Psoas muscle (tissue), 8 donors: ENCODE results near the gene RAB14. TPM values are rescaled to one million over a fixed set of nuclear protein-coding genes. Genes with fewer than 3 reads are reported as not detected.

Experiments used
- ATAC-seq, 4 donors: fragments of 200-7000 bp; cut with Tn5 transposase; one replicate each; pipeline ENCODE4 v1.9.1; 2020; ENCODE audit warnings: moderate library complexity in 3 of 4, mild to moderate bottlenecking in 2 of 4
- DNase-seq, 2 donors: peaks; one replicate each; pipeline ENCODE4 v3.0.0-alpha.2; 2020
- H3K27ac ChIP-seq: fragments of 200-600 bp; one replicate; pipeline ENCODE4 v1.8.0; 2022
- H3K27me3 ChIP-seq, 3 donors: fragments of 200-600 bp in 1 of 3; one replicate each; pipeline versions ENCODE4 v1.6.1 to v1.8.0; 2013 to 2022; ENCODE audit warnings: low read length in 2 of 3, mild to moderate bottlenecking in 2 of 3, moderate library complexity in 1 of 3; ENCODE audit not compliant: insufficient read depth in 3 of 3
- H3K36me3 ChIP-seq, 2 donors: fragments of 200-600 bp in 1 of 2; one replicate each; pipeline versions ENCODE4 v1.6.1 to v1.8.0; 2013 to 2022; ENCODE audit warnings: low read depth in 1 of 2, mild to moderate bottlenecking in 1 of 2, moderate library complexity in 1 of 2; ENCODE audit not compliant: insufficient read depth in 1 of 2
- H3K4me1 ChIP-seq: fragments of 200-600 bp; one replicate; pipeline ENCODE4 v1.8.0; 2022
- H3K4me3 ChIP-seq: fragments of 200-600 bp; one replicate; pipeline ENCODE4 v1.8.0; 2022; ENCODE audit warnings: mild to moderate bottlenecking
- H3K9me3 ChIP-seq: fragments of 200-600 bp; one replicate; pipeline ENCODE4 v1.8.0; 2022
- CTCF ChIP-seq: fragments of 200-600 bp; IDR thresholded peaks from one replicate; pipeline ENCODE4 v1.8.0; 2022; ENCODE audit warnings: antibody characterized with exemption
- WGBS, 3 donors: extraction: QIAGEN DNeasy Blood & Tissue Kit; methylation state at CpG; one replicate each; pipeline versions ENCODE4 v1.1.6 to v1.1.7; 2013; 5-methylcytosine and 5-hydroxymethylcytosine counted together
- intact Hi-C, 2 donors: fragments of 100-400 bp; cut with DNase I; formaldehyde crosslinking; loops; one replicate each; pipeline versions ENCODE4 v1.11.0 to v1.14.2; 2022
- polyA plus RNA-seq, 3 donors: library from polyadenylated mRNA; stranded (reverse); fragments of 200-250 nt; gene quantifications; one replicate each; pipeline ENCODE4 v1.2.3, GENCODE V29; 2013
- total RNA-seq, 4 donors: library from RNA; stranded (reverse); fragmentation: NEBNext Ultra II Directional in 2 of 4; extraction: Animal tissue kit (Norgen Biotek cat#: 25700) in 2 of 4; gene quantifications; one replicate each; pipeline versions ENCODE4 v1.2.1 to v1.2.4, GENCODE V29; 2021 to 2023
- donor health status: healthy with polysubstance abuse.
- donor health status: DM: no; HTN: no; CAD: no; lungs with moderate emphysema.
- donor health status: Bipolar disorder and iron deficiency.
- donor health status: healthy.
- donor health status: DM: yes; HTN: yes; CAD: no.
- donor health status: DM: no; HTN: no; CAD: no.
- donor health status: DM: no; HTN: no; CAD: no.
- donor health status: DM: yes; HTN: yes; CAD: no.

RAB14 gene
- total and polyA plus RNA-seq, 7 donors: 17.6 to 51.5 (median 43.6) TPM

GRCh38 chr9:121221664-121222055, 20.0 kb upstream of the RAB14 start:
- ATAC-seq: no peak
- TF ChIP-seq CTCF: no peak

GRCh38 chr9:121220996-121221663, 19.5 kb upstream of the RAB14 start:
- intact Hi-C loops: no loop called here
- 68 to 72% (median 72%) methylated on average over 13 of the region's 13 CpGs for WGBS, 3 donors
- Histone ChIP-seq H3K27ac (no peak overlapping the region), H3K27me3 (peaks cover 0 to 2% (median 0%) of the 10 kb centered on the region in 3 donors), H3K9me3 (no peaks in the 10 kb centered on the region), H3K4me3 (no peak overlapping the region), H3K4me1 (no peaks in the 10 kb centered on the region), H3K36me3 (no peaks in the 10 kb centered on the region)
- DNase-seq: no peak
- no peak for TF ChIP-seq CTCF
- no peak for ATAC-seq

More at GRCh38 chr9:121221664-121222055, 20.0 kb upstream of the RAB14 start:
- peaks cover 0 to 2% (median 0%) of the 10 kb centered on the region in 3 donors for H3K27me3 ChIP-seq
- intact Hi-C loops: no loop called here
- no peak overlapping the region for H3K4me3 ChIP-seq
- H3K27ac ChIP-seq: no peak overlapping the region
- no peaks in the 10 kb centered on the region for H3K36me3 ChIP-seq
- H3K4me1 ChIP-seq: no peaks in the 10 kb centered on the region
- WGBS, 3 donors: 95 to 98% (median 98%) methylated on average over 2 of the region's 2 CpGs
- no peak for DNase-seq
- H3K9me3 ChIP-seq: no peaks in the 10 kb centered on the region

- WGBS, 3 donors: 93 to 97% (median 95%) methylated on average over 3 of the region's 3 CpGs
- ATAC-seq (no peak), DNase-seq (no peak)
- Histone ChIP-seq H3K9me3 (no peaks in the 10 kb centered on the region), H3K27ac (no peak overlapping the region), H3K4me1 (no peaks in the 10 kb centered on the region), H3K36me3 (no peaks in the 10 kb centered on the region), H3K4me3 (no peak overlapping the region), H3K27me3 (no peaks in the 10 kb centered on the region)
- intact Hi-C loops: no loop called here
- no peak for TF ChIP-seq CTCF
These were observed 17.9 kb upstream of the RAB14 start for GRCh38 chr9:121219530-121219929.

- DNase-seq (no peak), ATAC-seq (no peak)
- 95% methylated on average over 8 of the region's 8 CpGs for WGBS, 3 donors
- no peak overlapping the region for H3K27ac ChIP-seq
- no peaks in the 10 kb centered on the region for H3K9me3 ChIP-seq
- no peak overlapping the region for H3K4me3 ChIP-seq
- intact Hi-C loops: no loop called here
- H3K27me3 ChIP-seq: no peaks in the 10 kb centered on the region
- TF ChIP-seq CTCF: no peak
- no peaks in the 10 kb centered on the region for H3K36me3 ChIP-seq
- no peaks in the 10 kb centered on the region for H3K4me1 ChIP-seq
These were observed 16.8 kb upstream of the RAB14 start for GRCh38 chr9:121218357-121219027.
